Astrocyte (in vitro differentiated cells and primary cell): ENCODE data around the gene PPFIBP1.

Source experiments
- CTCF ChIP-seq: IDR thresholded peaks from 2 replicates; pipeline ENCODE4 v1.5.1; 2011; ENCODE audit warnings: low read depth, mild to moderate bottlenecking, inconsistent platforms, low read length, moderate library complexity; ENCODE audit not compliant: insufficient read depth
- EZH2 ChIP-seq: IDR thresholded peaks from 2 replicates; pipeline ENCODE4 v1.6.1; 2012; ENCODE audit warnings: mild to moderate bottlenecking, low read length, inconsistent platforms; ENCODE audit not compliant: insufficient read depth

- TF ChIP-seq CTCF (no peak), EZH2 (no peak)
Measured at GRCh38 chr12:27517961-27518665, 5.9 kb upstream of the PPFIBP1 start.
